HG03565 (cell line): Measurements from ENCODE around the gene PBOV1.

Source experiments
- ATAC-seq: cut with Tn5 transposase; IDR thresholded peaks from one replicate; pipeline ENCODE4 v1.9.1; 2021; ENCODE audit warnings: mild to moderate bottlenecking, moderate library complexity; ENCODE audit not compliant: unreplicated experiment

The PBOV1 gene

GRCh38 chr6:138206862-138207261 lies 11.4 kb downstream of the PBOV1 start:
- ATAC-seq, result no peak

- no peak for ATAC-seq
Observed at GRCh38 chr6:138205437-138206094, 12.7 kb downstream of the PBOV1 start.

- no peak for ATAC-seq
Observed at GRCh38 chr6:138204792-138205384, 13.4 kb downstream of the PBOV1 start.

- no peak for ATAC-seq
Observed at GRCh38 chr6:138204303-138204702, 14.0 kb downstream of the PBOV1 start.

- no peak for ATAC-seq
Observed at GRCh38 chr6:138203315-138203714, 15.0 kb downstream of the PBOV1 start.

GRCh38 chr6:138201836-138202235 lies 16.5 kb downstream of the PBOV1 start:
- no peak for ATAC-seq

GRCh38 chr6:138198430-138199091 lies 19.7 kb downstream of the PBOV1 start:
- ATAC-seq, result no peak

GRCh38 chr6:138197570-138197969 lies 20.7 kb downstream of the PBOV1 start:
- ATAC-seq, result no peak

- ATAC-seq, result no peak
Observed at GRCh38 chr6:138196122-138196738, 22.1 kb downstream of the PBOV1 start.

- ATAC-seq, result no peak
Observed at GRCh38 chr6:138194287-138194686, 24.0 kb downstream of the PBOV1 start.

- ATAC-seq, result no peak
Observed at GRCh38 chr6:138188278-138188941, 29.9 kb downstream of the PBOV1 start.

GRCh38 chr6:138187156-138187555 lies 31.1 kb downstream of the PBOV1 start:
- ATAC-seq, result no peak

GRCh38 chr6:138184230-138184629 lies 34.1 kb downstream of the PBOV1 start:
- no peak for ATAC-seq

GRCh38 chr6:138183790-138184134 lies 34.5 kb downstream of the PBOV1 start:
- ATAC-seq, result no peak

GRCh38 chr6:138182939-138183789 lies 35.1 kb downstream of the PBOV1 start:
- no peak for ATAC-seq

- ATAC-seq, result no peak
Observed at GRCh38 chr6:138176652-138177232, 41.5 kb downstream of the PBOV1 start.

GRCh38 chr6:138175596-138175995 lies 42.7 kb downstream of the PBOV1 start:
- no peak for ATAC-seq
